ENCODE data around the gene ZNF764.
"Not testable (repeated sequence)": the region's sequence is repeated elsewhere in the genome, so short reads cannot be mapped to it uniquely, and the experiment has no call there.

Gene ZNF764

GRCh38 chr16:30548416-30549253 lies 9.5 kb downstream of the ZNF764 start:
- DNase-seq (ENCODE audit: low read depth): no peak

GRCh38 chr16:30546115-30546514 lies 12.1 kb downstream of the ZNF764 start:
- DNase-seq (ENCODE audit: low read depth): no peak

- no peak for DNase-seq (ENCODE audit: low read depth)
Observed at GRCh38 chr16:30543067-30543466, 15.1 kb downstream of the ZNF764 start.

GRCh38 chr16:30541502-30542329 lies 16.5 kb downstream of the ZNF764 start:
- no peak for DNase-seq (ENCODE audit: low read depth)

GRCh38 chr16:30540916-30541464 lies 17.2 kb downstream of the ZNF764 start:
- DNase-seq (ENCODE audit: low read depth): not testable (repeated sequence)

GRCh38 chr16:30539986-30540526 lies 18.1 kb downstream of the ZNF764 start:
- not testable (repeated sequence) for DNase-seq (ENCODE audit: low read depth)

GRCh38 chr16:30539000-30539964 lies 18.9 kb downstream of the ZNF764 start:
- no peak for DNase-seq (ENCODE audit: low read depth)

GRCh38 chr16:30536391-30537024 lies 21.7 kb downstream of the ZNF764 start:
- DNase-seq (ENCODE audit: low read depth): not testable (repeated sequence)

GRCh38 chr16:30535777-30536190 lies 22.4 kb downstream of the ZNF764 start:
- peak; percentile 31 for DNase-seq (ENCODE audit: low read depth)

GRCh38 chr16:30535106-30535776 lies 22.9 kb downstream of the ZNF764 start:
- DNase-seq (ENCODE audit: low read depth): no peak

GRCh38 chr16:30534368-30535105 lies 23.6 kb downstream of the ZNF764 start, which contains the start of gene ZNF747:
TSS of gene ZNF747 (minus strand) at chr16:30534858. CDS start at chr16:30534679, 179 bp downstream.
- peak; percentile 87 for DNase-seq (ENCODE audit: low read depth)

GRCh38 chr16:30533748-30534367 lies 24.3 kb downstream of the ZNF764 start:
- DNase-seq (ENCODE audit: low read depth): no peak

GRCh38 chr16:30533146-30533522 lies 25.0 kb downstream of the ZNF764 start:
- DNase-seq (ENCODE audit: low read depth): no peak

GRCh38 chr16:30532285-30533145 lies 25.7 kb downstream of the ZNF764 start:
- no peak for DNase-seq (ENCODE audit: low read depth)

GRCh38 chr16:30530163-30531037 lies 27.8 kb downstream of the ZNF764 start:
- no peak for DNase-seq (ENCODE audit: low read depth)

GRCh38 chr16:30528799-30529457 lies 29.2 kb downstream of the ZNF764 start:
- no peak for DNase-seq (ENCODE audit: low read depth)

Measured in stimulated activated CD8-positive, alpha-beta memory T cell treated with anti-CD3 and anti-CD28 coated beads, Interleukin-7, amount 100 ng/mL, for 24 hours (primary cell).